Naive thymus-derived CD4-positive, alpha-beta T cell (primary cell): ENCODE measurements around the gene ERI2. TPM values are rescaled to one million over a fixed set of nuclear protein-coding genes. Genes with fewer than 3 reads are reported as not detected.
A peak's percentile ranks its signal among the peaks of the same experiment; 100 is the strongest.

Source experiments
- ATAC-seq: fragments of 150-1000 bp; cut with Tn5 transposase; 2 replicates; pipeline ENCODE4 v1.10.0; 2021; ENCODE audit warnings: mild to moderate bottlenecking, moderate library complexity
- CTCF ChIA-PET: fragments of 350-600 bp; sonication (Branson Sonifier 250); formaldehyde crosslinking; loops from one replicate; lab custom pipeline; 2021; ENCODE audit warnings: antibody characterized with exemption; lab: Charles Lee
- POLR2A ChIA-PET: fragments of 350-600 bp; sonication (Branson Sonifier 250); formaldehyde crosslinking; loops from one replicate; lab custom pipeline; 2021; ENCODE audit warnings: antibody characterized with exemption, inconsistent platforms; lab: Charles Lee
- DNase-seq, 9 donors: peaks; one replicate each; pipeline versions ENCODE4 v3.0.0 to v3.0.0-alpha.2; 2020 to 2022; ENCODE audit warnings: mixed read lengths in 1 of 9
- H3K27ac ChIP-seq: one replicate; pipeline ENCODE4 v1.7.0; 2013; ENCODE audit warnings: mild to moderate bottlenecking, low read depth, low read length, moderate library complexity
- H3K27me3 ChIP-seq, 2 donors: one replicate each; pipeline ENCODE4 v1.7.0; 2013; ENCODE audit warnings: low read length in 2 of 2, mild to moderate bottlenecking in 2 of 2, moderate library complexity in 2 of 2; ENCODE audit not compliant: control insufficient read depth in 2 of 2, insufficient read depth in 2 of 2
- H3K36me3 ChIP-seq, 3 experiments: 1 replicate in 2 of 3; 2 replicates in 1 of 3; pipeline ENCODE4 v1.7.0; 2013; ENCODE audit warnings: low read length in 3 of 3, mild to moderate bottlenecking in 3 of 3, moderate library complexity in 1 of 3; ENCODE audit not compliant: insufficient read depth in 3 of 3, control insufficient read depth in 2 of 3
- H3K4me1 ChIP-seq, 2 donors: one replicate each; pipeline ENCODE4 v1.7.0; 2013; ENCODE audit warnings: low read length in 2 of 2, mild to moderate bottlenecking in 2 of 2, moderate library complexity in 1 of 2; ENCODE audit not compliant: control insufficient read depth in 2 of 2, insufficient read depth in 2 of 2
- H3K4me3 ChIP-seq: 2 replicates; pipeline ENCODE4 v1.7.0; 2013; ENCODE audit warnings: mild to moderate bottlenecking, low read length
- H3K9me3 ChIP-seq, 3 experiments: 1 replicate in 2 of 3; 2 replicates in 1 of 3; pipeline ENCODE4 v1.7.0; 2013; ENCODE audit warnings: low read length in 3 of 3; ENCODE audit not compliant: control insufficient read depth in 2 of 3
- H3K27ac Mint-ChIP-seq, 9 donors: one replicate each; pipeline ENCODE4 v1.8.0; 2020 to 2022; ENCODE audit warnings: mixed read lengths in 9 of 9, mild to moderate bottlenecking in 8 of 9, moderate library complexity in 5 of 9, inconsistent platforms in 2 of 9
- H3K27me3 Mint-ChIP-seq, 5 donors: one replicate each; pipeline ENCODE4 v1.8.0; 2021 to 2022; ENCODE audit warnings: mixed read lengths in 5 of 5, mild to moderate bottlenecking in 1 of 5
- H3K36me3 Mint-ChIP-seq, 5 donors: one replicate each; pipeline ENCODE4 v1.8.0; 2020 to 2022; ENCODE audit warnings: mixed read lengths in 5 of 5, mild to moderate bottlenecking in 3 of 5, inconsistent platforms in 1 of 5
- H3K4me1 Mint-ChIP-seq, 7 donors: one replicate each; pipeline ENCODE4 v1.8.0; 2020 to 2022; ENCODE audit warnings: mixed read lengths in 7 of 7, mild to moderate bottlenecking in 3 of 7, inconsistent platforms in 1 of 7
- H3K4me3 Mint-ChIP-seq, 10 donors: one replicate each; pipeline ENCODE4 v1.8.0; 2020 to 2022; ENCODE audit warnings: mild to moderate bottlenecking in 10 of 10, mixed read lengths in 10 of 10, moderate library complexity in 6 of 10, inconsistent platforms in 2 of 10
- H3K9me3 Mint-ChIP-seq, 11 donors: one replicate each; pipeline ENCODE4 v1.8.0; 2020 to 2022; ENCODE audit warnings: mixed read lengths in 11 of 11, mild to moderate bottlenecking in 4 of 11, inconsistent platforms in 1 of 11, moderate library complexity in 1 of 11
- intact Hi-C, 2 donors: fragments of 100-400 bp; cut with micrococcal nuclease; formaldehyde crosslinking; loops; one replicate each; pipeline ENCODE4 v1.15.1; 2023
- polyA plus RNA-seq, 2 donors: library from polyadenylated mRNA; unstranded; fragments of 300-500 nt; fragmentation: Illumina TruSeq; gene quantifications; one replicate each; pipeline ENCODE4 v1.2.3, GENCODE V29; 2021
- total RNA-seq, 6 experiments: library from RNA in 5 of 6; stranded (reverse) in 5 of 6; gene quantifications; 1 replicate in 5 of 6; 2 replicates in 1 of 6; pipeline ENCODE4 v1.2.3 and lab custom pipeline; 2021 to 2026

The ERI2 gene
- total and polyA plus RNA-seq, 7 experiments from 2014 or later = 1.8 to 10.4 (median 3.4) TPM

- no peaks in the 10 kb centered on the region for H3K27me3 Mint-ChIP-seq
- H3K36me3 Mint-ChIP-seq = peaks cover 0 to 22% (median 4%) of the 10 kb centered on the region in 5 donors
- Histone ChIP-seq H3K4me3 (no peak overlapping the region), H3K27ac (no peak overlapping the region), H3K36me3 (no peaks in the 10 kb centered on the region), H3K9me3 (no peaks in the 10 kb centered on the region), H3K27me3 (no peaks in the 10 kb centered on the region), H3K4me1 (no peaks in the 10 kb centered on the region)
- H3K9me3 Mint-ChIP-seq = no peaks in the 10 kb centered on the region
- DNase-seq = no peak
- POLR2A ChIA-PET = no interaction called here
- H3K27ac Mint-ChIP-seq = peak overlapping the region in 2 of 9 donors; percentile 3 to 42
- ATAC-seq = no peak
- H3K4me1 Mint-ChIP-seq = peaks cover 0 to 34% (median 5%) of the 10 kb centered on the region in 7 donors
- intact Hi-C loops = loop anchor here (1.0 to 10.0 kb wide), 11 partner anchors 24 to 704 kb away; partner anchors contain the start of genes DCUN1D3 (in 1 of the 2) and LYRM1 (in 1 of the 2)
- CTCF ChIA-PET = interaction anchor here (0.5 to 3.2 kb wide), 18 partner anchors 10 to 1469 kb away, joined by 3 to 23 read pairs (median 3); no protein-coding TSS in a partner anchor
- no peak overlapping the region for H3K4me3 Mint-ChIP-seq
Measured at GRCh38 chr16:20850981-20851380, 44.7 kb upstream of the ERI2 start.

DNA sequence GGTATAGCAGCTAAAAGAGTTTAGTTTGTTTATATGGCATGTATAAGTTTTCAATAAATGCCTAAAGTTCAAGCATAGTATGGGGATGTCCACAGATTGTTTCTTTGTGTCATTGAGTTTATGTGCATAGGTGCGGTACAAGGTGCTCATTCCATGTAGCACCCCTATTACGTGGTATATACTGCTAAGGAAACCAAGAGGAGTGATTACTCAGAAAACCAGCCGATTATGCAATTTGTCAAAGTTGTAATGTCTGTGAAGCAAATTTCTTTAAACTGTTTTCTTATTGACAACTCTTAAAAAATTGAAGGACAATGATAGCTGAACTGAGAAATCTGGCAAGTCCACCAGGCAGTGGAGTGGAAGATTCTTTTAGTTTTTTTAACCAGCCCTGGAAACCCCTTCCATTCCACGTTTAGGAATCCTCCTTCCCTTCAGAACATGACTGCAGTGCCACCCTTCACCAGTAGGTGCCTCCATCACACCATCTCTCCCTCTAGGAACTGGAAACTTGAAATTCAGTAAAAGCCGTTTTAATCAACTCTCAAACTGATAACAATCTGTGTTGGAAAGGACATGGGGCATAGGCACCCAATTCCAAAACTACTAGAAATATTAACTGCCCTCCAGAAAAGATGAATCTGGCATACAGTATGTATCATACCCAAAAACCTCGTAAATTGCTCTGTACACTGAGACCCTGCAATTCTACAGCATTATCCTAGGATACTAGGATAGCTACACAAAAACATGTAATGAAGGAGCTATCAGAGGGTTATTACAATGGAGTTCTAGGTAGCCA lies 43.5 kb upstream of the ERI2 start:
- Histone ChIP-seq H3K4me1 (peaks cover 5 to 7% of the 10 kb centered on the region in 2 donors), H3K4me3 (no peak overlapping the region), H3K9me3 (no peaks in the 10 kb centered on the region), H3K27ac (no peak overlapping the region), H3K27me3 (no peaks in the 10 kb centered on the region), H3K36me3 (no peaks in the 10 kb centered on the region)
- H3K27ac Mint-ChIP-seq = peak overlapping the region in 1 of 9 donors; percentile 41
- DNase-seq (peak; percentile 30 to 71 (median 54)), ATAC-seq (peak; percentile 82)
- intact Hi-C loops = loop anchor here (1.0 to 10.0 kb wide), 13 partner anchors 25 to 705 kb away; partner anchors contain the start of genes CRYM (in 1 of the 2), DCUN1D3 (in 1 of the 2), DNAH3 (in 1 of the 2) and LDAF1 (in 1 of the 2)
- peaks cover 6 to 37% (median 12%) of the 10 kb centered on the region in 7 donors for H3K4me1 Mint-ChIP-seq
- peaks cover 0 to under 1% (median 0%) of the 10 kb centered on the region in 11 donors for H3K9me3 Mint-ChIP-seq
- H3K36me3 Mint-ChIP-seq = peaks cover 0 to 15% (median 0%) of the 10 kb centered on the region in 5 donors
- ChIA-PET CTCF (interaction anchor here (0.6 to 3.5 kb wide), 15 partner anchors 11 to 1470 kb away, joined by 3 to 23 read pairs (median 4); no protein-coding TSS in a partner anchor), POLR2A (no interaction called here)
- no peak overlapping the region for H3K4me3 Mint-ChIP-seq
- no peaks in the 10 kb centered on the region for H3K27me3 Mint-ChIP-seq

DNA sequence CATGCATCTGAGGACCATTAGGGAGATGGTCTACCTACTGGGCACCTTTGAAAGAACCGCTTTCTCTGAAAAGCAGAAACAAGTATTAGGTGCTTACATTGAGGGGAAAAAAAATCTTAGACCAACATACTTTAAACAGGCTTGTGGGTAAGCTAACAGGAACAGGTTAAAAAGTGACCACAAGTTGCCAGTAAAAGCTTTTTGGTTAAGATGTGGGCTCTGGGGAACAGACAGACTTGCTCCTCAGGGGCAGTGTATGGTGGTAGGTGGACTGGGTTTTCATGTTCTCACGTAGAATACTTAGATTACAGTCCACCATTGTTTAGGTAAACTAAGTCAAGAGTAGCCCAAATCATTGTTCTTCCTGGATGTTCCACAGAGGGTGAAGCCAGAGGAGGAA lies 41.3 kb upstream of the ERI2 start:
- CTCF ChIA-PET = interaction anchor here (1.4 to 3.5 kb wide), 3 partner anchors 27 to 56 kb away, joined by 3 to 18 read pairs (median 5); partner anchors contain the start of genes ERI2 and REXO5
- Histone ChIP-seq H3K27ac (no peak overlapping the region), H3K9me3 (no peaks in the 10 kb centered on the region), H3K4me3 (no peak overlapping the region), H3K27me3 (no peaks in the 10 kb centered on the region), H3K36me3 (no peaks in the 10 kb centered on the region), H3K4me1 (peaks cover 18 to 22% of the 10 kb centered on the region in 2 donors)
- intact Hi-C loops = loop anchor here in 1 of 2 donors (10.0 kb wide), 1 partner anchor 307 kb away; the partner anchor contains the start of genes DNAH3 and LDAF1
- no peak for DNase-seq
- peaks cover 18 to 43% (median 25%) of the 10 kb centered on the region in 7 donors for H3K4me1 Mint-ChIP-seq
- H3K27me3 Mint-ChIP-seq = no peaks in the 10 kb centered on the region
- ATAC-seq = no peak
- POLR2A ChIA-PET = no interaction called here
- H3K4me3 Mint-ChIP-seq = no peak overlapping the region
- H3K9me3 Mint-ChIP-seq = peaks cover 0 to 2% (median 0%) of the 10 kb centered on the region in 11 donors
- H3K36me3 Mint-ChIP-seq = peaks cover 0 to 9% (median 0%) of the 10 kb centered on the region in 5 donors
- H3K27ac Mint-ChIP-seq = peak overlapping the region in 1 of 9 donors; percentile 64

DNA sequence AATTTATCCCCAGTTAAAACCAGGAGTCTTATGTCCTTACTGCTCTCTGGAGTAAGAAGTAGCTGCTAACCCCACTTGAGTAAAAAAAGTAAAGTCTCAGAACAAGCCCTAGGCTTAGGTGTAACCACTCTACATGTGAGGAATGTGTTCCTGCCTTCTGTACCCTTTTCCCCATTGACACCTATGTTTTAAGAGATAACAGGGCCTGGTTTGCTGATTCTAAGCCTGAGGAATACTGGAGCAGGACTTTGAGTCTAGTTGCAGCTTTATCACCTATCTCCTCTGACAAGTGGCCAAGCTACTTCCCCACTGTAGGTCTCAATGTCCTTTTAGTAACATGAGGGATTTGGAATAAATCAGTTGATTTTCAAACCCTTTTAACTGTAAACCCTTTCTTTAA lies 40.3 kb upstream of the ERI2 start:
- no peak overlapping the region for H3K4me3 ChIP-seq
- H3K27me3 ChIP-seq = no peaks in the 10 kb centered on the region
- intact Hi-C loops = loop anchor here in 1 of 2 donors (10.0 kb wide), 1 partner anchor 308 kb away; the partner anchor contains the start of genes DNAH3 and LDAF1
- ChIA-PET CTCF (interaction anchor here (1.4 to 3.5 kb wide), 3 partner anchors 28 to 57 kb away, joined by 3 to 18 read pairs (median 5); partner anchors contain the start of genes ERI2 and REXO5), POLR2A (no interaction called here)
- H3K4me1 ChIP-seq = peaks cover 18 to 22% of the 10 kb centered on the region in 2 donors
- H3K9me3 Mint-ChIP-seq = peaks cover 0 to 4% (median 0%) of the 10 kb centered on the region in 11 donors
- no peak overlapping the region for H3K27ac Mint-ChIP-seq
- ATAC-seq (no peak), DNase-seq (no peak)
- no peaks in the 10 kb centered on the region for H3K36me3 ChIP-seq
- no peaks in the 10 kb centered on the region for H3K27me3 Mint-ChIP-seq
- no peaks in the 10 kb centered on the region for H3K9me3 ChIP-seq
- no peak overlapping the region for H3K27ac ChIP-seq
- peaks cover 0 to 14% (median 0%) of the 10 kb centered on the region in 5 donors for H3K36me3 Mint-ChIP-seq
- H3K4me1 Mint-ChIP-seq = peaks cover 19 to 43% (median 25%) of the 10 kb centered on the region in 7 donors
- H3K4me3 Mint-ChIP-seq = no peak overlapping the region

DNA sequence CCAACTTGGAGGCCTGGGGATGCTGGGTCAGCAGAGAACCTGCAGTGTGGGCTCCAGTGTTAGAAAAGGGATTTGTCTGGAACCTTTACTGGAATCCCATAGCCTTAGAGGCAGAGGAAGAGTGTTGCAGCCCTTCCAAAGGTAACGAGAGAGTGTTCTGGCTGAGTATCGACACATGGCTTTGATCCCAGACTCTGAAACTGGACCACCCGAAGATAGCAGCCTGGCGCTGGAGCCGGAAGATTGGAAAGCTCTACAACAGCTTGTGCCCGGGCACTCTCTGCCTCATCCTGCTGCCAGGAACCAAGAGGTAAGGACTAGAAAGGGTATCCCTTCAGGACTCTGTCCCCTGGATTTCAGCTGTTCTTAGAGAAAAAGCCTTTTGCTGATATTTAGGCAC lies 39.8 kb upstream of the ERI2 start:
- Histone ChIP-seq H3K27me3 (no peaks in the 10 kb centered on the region), H3K4me3 (no peak overlapping the region), H3K9me3 (no peaks in the 10 kb centered on the region), H3K27ac (no peak overlapping the region), H3K4me1 (peaks cover 18 to 22% of the 10 kb centered on the region in 2 donors), H3K36me3 (no peaks in the 10 kb centered on the region)
- ChIA-PET CTCF (interaction anchor here (1.4 to 1.6 kb wide), 2 partner anchors 40 to 58 kb away, joined by 3 to 5 read pairs; partner anchors contain the start of genes ERI2 and REXO5), POLR2A (no interaction called here)
- Mint-ChIP-seq H3K4me3 (no peak overlapping the region), H3K9me3 (peaks cover 0 to 4% (median 0%) of the 10 kb centered on the region in 11 donors), H3K36me3 (peaks cover 0 to 17% (median 0%) of the 10 kb centered on the region in 5 donors), H3K4me1 (peaks cover 19 to 42% (median 25%) of the 10 kb centered on the region in 7 donors), H3K27ac (no peak overlapping the region), H3K27me3 (no peaks in the 10 kb centered on the region)
- DNase-seq (no peak), ATAC-seq (no peak)
- intact Hi-C loops = loop anchor here in 1 of 2 donors (10.0 kb wide), 1 partner anchor 309 kb away; the partner anchor contains the start of genes DNAH3 and LDAF1

DNA sequence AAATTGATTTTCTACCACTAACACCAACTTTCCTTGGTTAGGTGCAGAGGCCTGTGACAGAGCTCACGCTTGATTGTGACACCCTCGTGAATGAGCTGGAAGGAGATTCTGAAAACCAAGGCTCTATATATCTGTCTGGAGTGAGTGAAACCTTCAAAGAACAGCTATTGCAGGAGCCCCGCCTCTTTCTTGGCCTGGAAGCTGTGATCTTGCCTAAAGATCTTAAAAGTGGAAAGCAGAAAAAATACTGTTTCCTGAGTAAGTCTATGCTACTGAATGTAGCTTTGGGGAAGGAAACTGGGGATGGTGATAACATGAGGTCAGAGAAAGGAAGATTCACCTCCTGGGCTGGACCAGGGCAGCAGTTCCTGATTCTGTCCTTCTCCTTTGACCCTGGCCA lies 38.3 kb upstream of the ERI2 start:
- H3K27me3 ChIP-seq = no peaks in the 10 kb centered on the region
- H3K9me3 ChIP-seq = no peaks in the 10 kb centered on the region
- Mint-ChIP-seq H3K36me3 (peaks cover 0 to 21% (median 0%) of the 10 kb centered on the region in 5 donors), H3K9me3 (peaks cover 0 to 4% (median 0%) of the 10 kb centered on the region in 11 donors), H3K4me1 (peaks cover 14 to 35% (median 25%) of the 10 kb centered on the region in 7 donors), H3K27ac (peak overlapping the region; percentile 63 to 93 (median 74)), H3K4me3 (peak overlapping the region; percentile 26 to 80 (median 55)), H3K27me3 (no peaks in the 10 kb centered on the region)
- peak in 7 of 9 donors; percentile 18 to 42 (median 28) for DNase-seq
- ATAC-seq = peak; percentile 67
- ChIA-PET CTCF (interaction anchor here (0.6 to 1.1 kb wide), 4 partner anchors 29 to 59 kb away, joined by 3 to 6 read pairs (median 4); partner anchors contain the start of gene REXO5), POLR2A (interaction anchor here (1.0 kb wide), 1 partner anchor 56 kb away, joined by 3 read pairs; the partner anchor contains the start of genes DCUN1D3 and LYRM1)
- intact Hi-C loops = loop anchor here (1.0 to 10.0 kb wide), 4 partner anchors 38 to 310 kb away; partner anchors contain the start of genes ERI2 (in 2 of the 2), REXO5 (in 2 of the 2), DNAH3 (in 1 of the 2) and LDAF1 (in 1 of the 2)
- H3K4me3 ChIP-seq = peak overlapping the region; percentile 2
- H3K4me1 ChIP-seq = peaks cover 18 to 22% of the 10 kb centered on the region in 2 donors
- H3K27ac ChIP-seq = peak overlapping the region; percentile 48
- no peaks in the 10 kb centered on the region for H3K36me3 ChIP-seq
